OCI-LY1 (cell line): ENCODE results near the gene FBXW11.

Source experiments
- EZH2 ChIP-seq: fragments of 200-600 bp; sonication (generic), shearing (Covaris generic); IDR thresholded peaks from 2 replicates; pipeline ENCODE4 v1.8.0; 2017; ENCODE audit warnings: borderline replicate concordance, mixed run types, mild to moderate bottlenecking, antibody characterized with exemption, low read length, moderate library complexity, mixed read lengths
- TF ChIP-seq, protein P1 (sequence below): fragments of 200-600 bp; sonication (generic), shearing (Covaris generic); IDR thresholded peaks from 2 replicates; pipeline ENCODE4 v1.5.1; 2017; ENCODE audit warnings: mild to moderate bottlenecking, antibody characterized with exemption, low read length, moderate library complexity, mixed read lengths

DNA sequence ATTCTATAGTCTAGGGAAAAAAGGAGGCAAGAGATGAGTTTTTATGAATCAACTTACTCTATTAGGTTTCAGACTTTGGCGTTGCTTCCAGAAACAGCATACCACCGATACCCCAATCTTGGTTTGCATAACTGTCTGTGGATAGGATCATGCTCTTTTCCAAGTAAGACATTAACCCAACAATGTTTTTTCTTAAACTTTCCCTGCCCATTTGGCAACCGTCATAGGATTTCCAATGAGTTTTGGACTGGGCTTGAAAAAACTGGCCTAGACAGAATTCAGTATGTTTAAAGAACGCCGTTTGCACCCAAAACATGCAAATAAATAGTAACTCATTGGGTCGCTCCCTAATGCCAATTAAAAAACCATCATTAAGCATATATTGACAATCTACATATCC, 114.8 kb downstream of the FBXW11 start:
- no peak for TF ChIP-seq EZH2
- TF ChIP-seq, protein P1, sequence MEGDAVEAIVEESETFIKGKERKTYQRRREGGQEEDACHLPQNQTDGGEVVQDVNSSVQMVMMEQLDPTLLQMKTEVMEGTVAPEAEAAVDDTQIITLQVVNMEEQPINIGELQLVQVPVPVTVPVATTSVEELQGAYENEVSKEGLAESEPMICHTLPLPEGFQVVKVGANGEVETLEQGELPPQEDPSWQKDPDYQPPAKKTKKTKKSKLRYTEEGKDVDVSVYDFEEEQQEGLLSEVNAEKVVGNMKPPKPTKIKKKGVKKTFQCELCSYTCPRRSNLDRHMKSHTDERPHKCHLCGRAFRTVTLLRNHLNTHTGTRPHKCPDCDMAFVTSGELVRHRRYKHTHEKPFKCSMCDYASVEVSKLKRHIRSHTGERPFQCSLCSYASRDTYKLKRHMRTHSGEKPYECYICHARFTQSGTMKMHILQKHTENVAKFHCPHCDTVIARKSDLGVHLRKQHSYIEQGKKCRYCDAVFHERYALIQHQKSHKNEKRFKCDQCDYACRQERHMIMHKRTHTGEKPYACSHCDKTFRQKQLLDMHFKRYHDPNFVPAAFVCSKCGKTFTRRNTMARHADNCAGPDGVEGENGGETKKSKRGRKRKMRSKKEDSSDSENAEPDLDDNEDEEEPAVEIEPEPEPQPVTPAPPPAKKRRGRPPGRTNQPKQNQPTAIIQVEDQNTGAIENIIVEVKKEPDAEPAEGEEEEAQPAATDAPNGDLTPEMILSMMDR, result no peak
